ENCODE results near the gene PTPRD. TPM values are rescaled to one million over a fixed set of nuclear protein-coding genes. Genes with fewer than 3 reads are reported as not detected.

Gene PTPRD
- total and polyA plus RNA-seq, 2 donors (not counting 1 experiment from before 2014, with no cell fraction given), result not detected

DNA sequence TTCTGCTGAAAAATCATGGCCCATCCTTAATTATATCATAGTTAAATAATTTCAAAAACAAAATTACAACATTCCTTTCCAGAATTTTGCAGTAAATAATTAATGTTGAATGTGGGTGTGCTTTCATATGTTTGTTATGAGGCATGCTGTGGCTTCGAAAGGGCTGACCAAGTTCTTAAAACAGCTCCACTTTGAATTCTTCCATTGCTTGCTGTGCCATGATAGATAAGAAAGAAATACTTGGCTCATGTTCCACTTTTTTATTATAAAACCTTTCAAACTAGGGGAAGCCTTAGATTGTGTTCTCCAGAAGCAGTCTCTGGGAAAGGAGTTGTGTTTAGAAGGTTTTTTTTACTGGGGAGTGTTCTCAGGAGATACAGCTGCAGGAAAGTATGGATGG lies 1534.5 kb downstream of the PTPRD start:
- no peak for ATAC-seq (ENCODE audit: low read depth)
- H3K9me3 ChIP-seq (ENCODE audit: control extremely low read depth in 1 of 3, control insufficient read depth in 2 of 3, insufficient read depth in 1 of 3, low read length in 2 of 3), result peaks cover 0 to 2% (median 0%) of the 10 kb centered on the region in 3 donors
- H3K4me1 ChIP-seq (ENCODE audit: control insufficient read depth in 2 of 2, insufficient read depth in 2 of 2, low read length in 2 of 2), result no peaks in the 10 kb centered on the region
- H3K36me3 ChIP-seq (replicated peaks in 1 of 2; ENCODE audit: control extremely low read depth in 1 of 2, control insufficient read depth in 1 of 2, extremely low read depth in 1 of 2, insufficient read depth in 2 of 2, low read length in 1 of 2), result no peaks in the 10 kb centered on the region
- Mint-ChIP-seq H3K27ac (no peak overlapping the region), H3K4me1 (no peaks in the 10 kb centered on the region), H3K27me3 (no peaks in the 10 kb centered on the region), H3K4me3 (no peak overlapping the region), H3K9me3 (ENCODE audit: insufficient read depth) (peaks cover 13% of the 10 kb centered on the region)
- ChIA-PET CTCF (interaction anchor here (0.6 kb wide), 1 partner anchor 335 kb away, joined by 3 read pairs; no protein-coding TSS in a partner anchor), POLR2A (no interaction called here)
- H3K9ac ChIP-seq (ENCODE audit: low read length), result no peak overlapping the region
- no peak for DNase-seq
- H3K27me3 ChIP-seq (replicated peaks in 1 of 4; ENCODE audit: control extremely low read depth in 1 of 4, control insufficient read depth in 3 of 4, insufficient read depth in 4 of 4, low read length in 3 of 4), result no peaks in the 10 kb centered on the region
- H4K20me1 ChIP-seq (ENCODE audit: control insufficient read depth, insufficient read depth, low read length, poor library complexity, severe bottlenecking), result no peaks in the 10 kb centered on the region
- H3K27ac ChIP-seq (ENCODE audit: low read length in 2 of 2), result no peak overlapping the region
- no peak overlapping the region for H3K4me2 ChIP-seq (replicated peaks; ENCODE audit: low read depth, low read length, poor library complexity, severe bottlenecking)
- WGBS (ENCODE audit: insufficient coverage), result no CpG with 5 or more reads among the region's 1 CpG
- no peak overlapping the region for H3K4me3 ChIP-seq (ENCODE audit: control extremely low read depth in 1 of 5, extremely low read depth in 1 of 5, insufficient read depth in 1 of 5, low read depth in 2 of 5, low read length in 4 of 5)
- TF ChIP-seq, protein P1, sequence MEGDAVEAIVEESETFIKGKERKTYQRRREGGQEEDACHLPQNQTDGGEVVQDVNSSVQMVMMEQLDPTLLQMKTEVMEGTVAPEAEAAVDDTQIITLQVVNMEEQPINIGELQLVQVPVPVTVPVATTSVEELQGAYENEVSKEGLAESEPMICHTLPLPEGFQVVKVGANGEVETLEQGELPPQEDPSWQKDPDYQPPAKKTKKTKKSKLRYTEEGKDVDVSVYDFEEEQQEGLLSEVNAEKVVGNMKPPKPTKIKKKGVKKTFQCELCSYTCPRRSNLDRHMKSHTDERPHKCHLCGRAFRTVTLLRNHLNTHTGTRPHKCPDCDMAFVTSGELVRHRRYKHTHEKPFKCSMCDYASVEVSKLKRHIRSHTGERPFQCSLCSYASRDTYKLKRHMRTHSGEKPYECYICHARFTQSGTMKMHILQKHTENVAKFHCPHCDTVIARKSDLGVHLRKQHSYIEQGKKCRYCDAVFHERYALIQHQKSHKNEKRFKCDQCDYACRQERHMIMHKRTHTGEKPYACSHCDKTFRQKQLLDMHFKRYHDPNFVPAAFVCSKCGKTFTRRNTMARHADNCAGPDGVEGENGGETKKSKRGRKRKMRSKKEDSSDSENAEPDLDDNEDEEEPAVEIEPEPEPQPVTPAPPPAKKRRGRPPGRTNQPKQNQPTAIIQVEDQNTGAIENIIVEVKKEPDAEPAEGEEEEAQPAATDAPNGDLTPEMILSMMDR (IDR thresholded peaks at IDR 0.05), result no peak
- no peak for TF ChIP-seq EZH2 (IDR thresholded peaks at IDR 0.05; ENCODE audit: borderline replicate concordance, insufficient read depth, low read depth, low read length, poor library complexity, severe bottlenecking)
- intact Hi-C loops (cut with micrococcal nuclease), result no loop called here
- no peak overlapping the region for H2AFZ ChIP-seq (ENCODE audit: insufficient read depth, low read depth, low read length, poor library complexity, severe bottlenecking)
- no peaks in the 10 kb centered on the region for H3K79me2 ChIP-seq (ENCODE audit: control insufficient read depth, insufficient read depth, low read length)

DNA sequence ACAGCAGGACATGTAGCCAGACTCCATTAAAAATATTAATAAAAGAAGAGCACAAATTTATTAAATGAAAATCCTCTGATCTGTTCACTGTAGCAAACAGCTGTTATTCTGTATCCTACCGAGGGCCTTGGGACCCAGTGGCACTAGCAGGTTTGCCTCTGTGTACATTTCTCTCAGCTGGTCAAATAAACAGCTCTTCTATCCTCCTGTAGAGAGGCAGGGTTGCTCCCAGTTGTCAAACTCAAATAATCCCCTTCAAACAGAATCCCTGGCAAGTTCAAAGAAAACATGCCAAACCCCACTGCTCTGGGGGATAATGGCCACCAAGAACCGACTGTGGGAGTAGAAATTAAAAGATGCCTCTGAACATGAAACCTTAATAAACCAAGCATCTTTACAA lies 1551.2 kb downstream of the PTPRD start:
- ChIA-PET POLR2A (no interaction called here), CTCF (no interaction called here)
- no peak for ATAC-seq (ENCODE audit: low read depth)

More for the DNA sequence above, 1551.2 kb downstream of the PTPRD start:
- Histone ChIP-seq H4K20me1 (ENCODE audit: control insufficient read depth, insufficient read depth, low read length, poor library complexity, severe bottlenecking) (no peaks in the 10 kb centered on the region), H3K4me2 (replicated peaks; ENCODE audit: low read depth, low read length, poor library complexity, severe bottlenecking) (no peak overlapping the region), H3K9me3 (ENCODE audit: control extremely low read depth in 1 of 3, control insufficient read depth in 2 of 3, insufficient read depth in 1 of 3, low read length in 2 of 3) (no peaks in the 10 kb centered on the region), H3K27me3 (replicated peaks in 1 of 4; ENCODE audit: control extremely low read depth in 1 of 4, control insufficient read depth in 3 of 4, insufficient read depth in 4 of 4, low read length in 3 of 4) (no peaks in the 10 kb centered on the region), H3K4me1 (ENCODE audit: control insufficient read depth in 2 of 2, insufficient read depth in 2 of 2, low read length in 2 of 2) (no peaks in the 10 kb centered on the region), H3K36me3 (replicated peaks in 1 of 2; ENCODE audit: control extremely low read depth in 1 of 2, control insufficient read depth in 1 of 2, extremely low read depth in 1 of 2, insufficient read depth in 2 of 2, low read length in 1 of 2) (no peaks in the 10 kb centered on the region), H3K4me3 (ENCODE audit: control extremely low read depth in 1 of 5, extremely low read depth in 1 of 5, insufficient read depth in 1 of 5, low read depth in 2 of 5, low read length in 4 of 5) (no peak overlapping the region), H3K27ac (ENCODE audit: low read length in 2 of 2) (no peak overlapping the region), H2AFZ (ENCODE audit: insufficient read depth, low read depth, low read length, poor library complexity, severe bottlenecking) (no peak overlapping the region), H3K79me2 (ENCODE audit: control insufficient read depth, insufficient read depth, low read length) (no peaks in the 10 kb centered on the region), H3K9ac (ENCODE audit: low read length) (no peak overlapping the region)
- DNase-seq, result no peak
- Mint-ChIP-seq H3K9me3 (ENCODE audit: insufficient read depth) (no peaks in the 10 kb centered on the region), H3K4me3 (no peak overlapping the region), H3K4me1 (no peaks in the 10 kb centered on the region), H3K27ac (no peak overlapping the region), H3K27me3 (no peaks in the 10 kb centered on the region)
- intact Hi-C loops (cut with micrococcal nuclease), result no loop called here
- no peak for TF ChIP-seq EZH2 (IDR thresholded peaks at IDR 0.05; ENCODE audit: borderline replicate concordance, insufficient read depth, low read depth, low read length, poor library complexity, severe bottlenecking)
- TF ChIP-seq, protein P1 (IDR thresholded peaks at IDR 0.05), result no peak
- 60% methylated on average over 1 of the region's 2 CpGs for WGBS (ENCODE audit: insufficient coverage)

Data from B cell (primary cell).